ENCODE measurements around the gene BABAM2.
A peak's percentile ranks its signal among the peaks of the same experiment; 100 is the strongest.
"Not testable (repeated sequence)": the region's sequence is repeated elsewhere in the genome, so short reads cannot be mapped to it uniquely, and the experiment has no call there.

BABAM2 gene

GRCh38 chr2:28086611-28087010, 196.1 kb downstream of the BABAM2 start:
- no peak for DNase-seq

- DNase-seq: no peak
These were observed 198.4 kb downstream of the BABAM2 start for GRCh38 chr2:28088970-28089369.

DNA sequence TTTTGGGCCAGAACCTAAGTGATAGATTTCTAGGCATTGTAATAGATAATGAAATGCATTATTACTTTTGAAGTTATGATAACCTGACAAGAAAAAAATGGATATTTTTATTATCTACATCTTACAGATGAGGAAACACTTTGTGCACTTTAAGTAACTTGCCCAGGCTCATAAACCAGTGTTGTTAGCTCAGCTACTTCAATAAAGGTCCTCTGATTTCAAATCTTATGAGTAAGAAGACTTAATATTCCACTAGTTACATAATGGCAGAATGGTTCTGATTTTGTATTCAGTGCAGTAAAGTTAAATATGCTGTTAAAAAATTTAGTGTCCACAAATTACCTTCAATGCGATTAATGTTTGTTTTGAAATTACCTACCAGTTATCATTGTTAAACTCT, 199.0 kb downstream of the BABAM2 start:
- no peak for DNase-seq

DNA sequence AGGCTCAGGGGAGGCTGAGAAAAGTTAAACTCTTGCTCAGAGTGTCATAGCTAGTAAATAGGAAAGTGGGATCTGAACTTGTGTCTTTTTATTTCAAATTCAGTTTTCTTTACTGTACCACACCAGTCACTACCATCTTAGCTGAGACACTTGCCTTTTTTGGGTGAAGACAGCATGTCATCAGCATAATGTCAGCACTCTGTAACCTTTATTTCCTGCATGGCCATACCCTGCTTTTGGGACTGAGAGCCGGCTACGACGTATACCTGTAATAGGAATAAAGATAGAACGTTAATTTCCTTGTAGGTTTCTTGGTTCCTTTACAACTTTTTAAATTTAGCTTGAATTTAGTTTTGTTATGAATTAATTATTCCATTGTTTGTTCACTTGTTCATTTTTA, 202.8 kb downstream of the BABAM2 start:
- DNase-seq: no peak

GRCh38 chr2:28093768-28094167, 203.2 kb downstream of the BABAM2 start:
- DNase-seq: no peak

DNA sequence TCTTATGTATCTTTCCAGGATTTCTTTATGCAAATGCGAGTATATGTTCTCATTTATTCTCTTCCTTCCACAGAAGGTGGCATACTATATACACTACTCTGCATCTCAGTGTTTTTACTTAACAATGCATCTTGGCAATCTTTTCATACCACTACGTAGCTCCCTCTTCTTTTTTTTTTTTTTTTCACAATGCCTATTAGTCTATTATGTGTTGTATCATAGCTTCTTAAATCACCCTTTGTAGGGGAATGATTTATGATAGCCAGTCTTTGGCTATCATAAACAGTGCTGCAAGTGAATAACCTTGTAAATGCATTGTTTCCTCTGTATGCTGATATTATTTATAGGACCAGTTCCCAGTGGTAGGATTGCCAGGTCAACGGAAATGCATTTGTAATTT, 204.2 kb downstream of the BABAM2 start:
- DNase-seq: no peak

DNA sequence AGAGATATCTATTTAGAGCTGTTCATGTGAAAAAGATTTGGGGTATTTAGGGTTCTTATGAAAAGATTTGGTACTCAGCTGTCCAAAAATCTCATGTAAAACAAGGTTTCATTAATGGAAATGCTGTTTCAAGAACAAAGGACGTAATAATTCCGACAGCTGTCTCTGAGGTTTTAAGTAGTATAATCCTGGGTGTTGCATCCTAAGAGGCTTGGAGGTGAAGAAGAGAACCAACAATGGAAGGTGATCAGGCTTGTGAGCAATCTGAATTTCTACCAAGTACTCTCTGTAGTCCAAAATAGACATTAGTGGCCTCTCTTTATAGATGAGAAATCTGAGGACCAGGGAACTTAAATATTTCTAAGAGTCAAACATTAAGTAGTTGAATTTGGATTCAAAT, 205.1 kb downstream of the BABAM2 start:
- no peak for DNase-seq

- no peak for DNase-seq
These were observed 205.9 kb downstream of the BABAM2 start for GRCh38 chr2:28096421-28096820.

DNA sequence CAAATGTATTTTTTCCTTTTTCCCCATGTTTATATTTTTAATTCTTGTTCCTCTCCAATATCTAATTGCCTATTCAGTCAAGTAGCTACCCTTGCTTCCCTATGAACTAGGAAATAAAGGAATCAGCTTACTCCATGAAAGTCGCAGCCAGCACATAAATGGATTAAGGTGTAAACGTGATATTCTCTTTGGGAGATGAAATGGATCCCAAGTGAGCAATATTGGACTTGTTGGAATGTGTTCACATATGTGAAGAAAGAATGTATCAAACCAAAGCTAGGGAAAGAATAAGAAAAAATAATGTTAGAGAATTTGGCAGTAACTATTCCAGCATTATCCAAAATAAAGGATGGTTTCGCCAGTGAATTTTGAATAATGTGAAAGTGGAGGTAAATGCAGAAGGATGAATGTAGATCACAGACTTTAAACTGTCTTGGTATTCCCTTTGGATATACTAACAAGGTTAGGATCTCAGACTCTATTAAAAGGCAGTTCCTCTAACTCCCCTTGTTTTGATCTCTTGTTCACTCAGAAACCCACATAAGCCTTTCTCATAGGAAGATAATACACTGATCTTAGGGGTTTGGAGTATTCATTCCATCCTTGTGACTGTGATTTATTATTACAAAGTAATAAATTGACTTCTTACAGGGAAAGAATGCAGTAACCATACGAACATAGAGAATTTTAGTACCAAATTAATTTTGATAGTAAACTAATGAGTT, 208.1 kb downstream of the BABAM2 start:
- DNase-seq: no peak

- DNase-seq: no peak
These were observed 210.6 kb downstream of the BABAM2 start for GRCh38 chr2:28101123-28101522.

GRCh38 chr2:28101892-28102291, 211.4 kb downstream of the BABAM2 start:
- no peak for DNase-seq

GRCh38 chr2:28102455-28102874, 211.9 kb downstream of the BABAM2 start:
- DNase-seq: no peak

- DNase-seq: no peak
These were observed 213.1 kb downstream of the BABAM2 start for GRCh38 chr2:28103611-28104010.

- DNase-seq: no peak
These were observed 217.6 kb downstream of the BABAM2 start for GRCh38 chr2:28108143-28108542.

- DNase-seq: not testable (repeated sequence)
These were observed 223.2 kb downstream of the BABAM2 start for GRCh38 chr2:28113771-28114170.

GRCh38 chr2:28117104-28117596, 226.6 kb downstream of the BABAM2 start:
- no peak for DNase-seq

DNA sequence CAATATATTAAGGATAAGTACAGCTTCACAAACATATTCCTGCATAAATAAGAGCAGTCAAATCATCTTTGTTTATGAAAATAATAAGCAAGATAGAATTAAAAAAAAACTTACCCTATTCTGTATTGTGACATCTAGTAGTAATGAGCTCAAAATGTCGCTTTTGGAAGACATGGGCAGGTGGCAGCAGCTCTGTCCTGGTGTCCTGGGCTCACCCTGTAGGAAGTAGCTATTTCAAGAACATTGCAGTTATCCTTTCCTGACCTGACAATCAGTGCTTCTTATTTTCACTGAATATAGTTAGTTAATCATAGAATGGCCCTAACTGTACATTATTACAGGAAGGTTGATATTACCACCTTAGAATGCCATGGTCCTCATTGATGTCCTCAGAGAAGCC, 229.1 kb downstream of the BABAM2 start:
- DNase-seq: no peak

DNA sequence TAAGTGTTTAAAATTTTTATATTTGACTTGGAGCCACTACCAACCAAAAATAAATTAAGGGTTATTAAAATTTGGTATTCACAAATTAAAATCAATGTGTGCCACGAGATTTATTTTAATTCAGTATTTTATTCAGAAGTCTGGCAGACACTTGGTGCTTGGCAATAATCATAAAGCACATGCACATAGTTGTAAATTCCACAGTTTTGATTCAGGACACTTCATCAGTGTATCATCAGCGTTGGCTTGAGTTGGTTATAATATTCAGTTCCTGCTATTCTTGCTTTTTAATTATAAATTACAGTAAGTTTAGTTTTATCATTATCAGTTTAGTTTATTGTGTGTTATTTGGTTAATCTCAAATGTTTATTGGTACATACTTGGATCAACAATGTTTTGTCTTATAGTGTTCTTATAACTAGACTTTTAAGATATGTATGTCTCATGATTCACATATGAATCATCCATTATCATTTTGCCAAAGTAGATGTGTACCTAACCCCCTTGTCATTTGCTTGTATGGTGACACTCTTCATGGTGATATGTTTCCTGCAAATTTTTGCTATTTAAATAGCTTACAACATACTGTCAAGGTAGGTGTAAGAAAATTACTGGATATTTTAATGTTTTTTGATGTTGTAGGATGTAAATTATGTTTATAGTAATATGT, 237.9 kb downstream of the BABAM2 start:
- DNase-seq: no peak

- DNase-seq: no peak
These were observed 239.6 kb downstream of the BABAM2 start for GRCh38 chr2:28129955-28130695.

DNA sequence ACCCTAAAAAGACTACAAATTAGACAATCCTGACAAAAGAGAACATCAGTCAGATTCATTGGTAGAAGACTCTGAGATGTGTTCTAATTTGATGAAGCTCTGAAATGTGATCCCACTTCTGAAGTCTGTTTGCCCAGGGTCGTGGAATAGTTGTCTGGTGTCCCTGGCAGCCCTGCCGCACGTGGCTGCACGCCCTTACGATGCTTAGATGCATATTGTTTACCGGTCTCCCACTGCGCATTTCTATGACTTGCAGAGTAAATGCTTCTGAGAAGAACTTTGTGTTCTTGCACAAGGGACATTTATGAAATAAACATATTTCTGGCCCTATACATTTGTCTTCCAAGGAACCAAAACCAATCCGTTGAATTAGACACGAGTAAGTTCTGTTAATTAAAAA, 243.2 kb downstream of the BABAM2 start:
- no peak for DNase-seq

DNA sequence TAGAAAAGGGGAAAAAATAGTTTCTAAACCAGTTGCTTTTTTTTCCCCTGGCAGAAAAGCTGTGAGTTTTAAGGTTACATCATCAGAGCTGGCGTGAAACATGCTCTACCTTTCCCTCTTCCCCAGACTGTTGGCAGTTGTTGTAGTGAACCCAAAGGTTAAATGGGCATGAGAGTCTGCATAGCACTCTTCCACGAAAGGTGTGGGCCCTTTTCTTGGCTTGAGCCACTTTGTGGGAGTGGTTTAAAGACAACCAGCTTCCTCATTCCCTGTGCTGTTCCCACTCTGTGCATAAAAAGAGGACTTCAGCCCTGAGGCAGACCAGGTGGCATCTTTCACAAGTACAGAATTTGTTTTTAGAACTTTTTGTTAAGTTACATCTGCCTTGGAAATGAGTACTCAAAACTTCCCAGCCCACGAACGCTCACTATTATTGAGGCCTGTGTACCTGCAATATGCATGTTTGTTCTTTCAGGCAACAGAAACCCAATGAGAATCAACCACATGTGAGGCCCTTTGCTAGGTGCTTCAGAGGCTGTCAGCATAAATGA, 243.8 kb downstream of the BABAM2 start:
- DNase-seq: peak; percentile 3

GRCh38 chr2:28134857-28135256, 244.3 kb downstream of the BABAM2 start:
- no peak for DNase-seq

- DNase-seq: peak; percentile 6
These were observed 244.8 kb downstream of the BABAM2 start for GRCh38 chr2:28135324-28135723.

- no peak for DNase-seq
These were observed 245.3 kb downstream of the BABAM2 start for GRCh38 chr2:28135799-28136198.
